GM12878 (cell line): ENCODE data around the gene ANKMY1. TPM values are rescaled to one million over a fixed set of nuclear protein-coding genes. Genes with fewer than 3 reads are reported as not detected.
A peak's percentile ranks its signal among the peaks of the same experiment; 100 is the strongest.

Experiments
- ATAC-seq: fragments of 200-7000 bp; cut with Tn5 transposase; 3 replicates; pipeline ENCODE4 v1.9.1; 2020; ENCODE audit warnings: mild to moderate bottlenecking, moderate library complexity
- BruUV-seq: library from RNA; stranded (reverse); fragments of 400-500 nt; replicated peaks from 2 replicates; lab custom pipeline; 2021; lab: Mats Ljungman, UMichigan
- CTCF ChIA-PET: fragments of 300-600 bp; sonication (Branson Sonifier 250); formaldehyde crosslinking; extraction: SDS; loops from one replicate; lab custom pipeline; 2021; ENCODE audit warnings: inconsistent platforms; lab: Yijun Ruan, JAX
- POLR2A ChIA-PET: fragments of 350-600 bp; formaldehyde crosslinking; extraction: SDS; loops from one replicate; lab custom pipeline; 2021; ENCODE audit warnings: inconsistent platforms; lab: Charles Lee
- RAD21 ChIA-PET: fragments of 300-600 bp; sonication (Branson Sonifier 250); formaldehyde crosslinking; loops from one replicate; lab custom pipeline; 2023; ENCODE audit warnings: antibody characterized with exemption; ENCODE audit not compliant: unreplicated experiment; lab: Charles Lee
- SMC1A ChIA-PET: fragments of 300-600 bp; sonication (Branson Sonifier 250); formaldehyde crosslinking; loops from one replicate; lab custom pipeline; 2023; ENCODE audit not compliant: unreplicated experiment, uncharacterized antibody; lab: Charles Lee
- DNase-seq: peaks from one replicate; pipeline ENCODE4 v3.0.0-alpha.2; 2011; ENCODE audit warnings: low read depth, low spot score
- FAIRE-seq: peaks from 3 replicates; lab custom pipeline; 2011; peaks lifted over from hg19 to GRCh38; lab: Jason Lieb, UNC
- H2AFZ ChIP-seq: 2 replicates; pipeline ENCODE4 v1.6.0; 2011; ENCODE audit warnings: low read depth, low read length, control low read depth; ENCODE audit not compliant: control insufficient read depth
- H3K27ac ChIP-seq: 2 replicates; pipeline ENCODE4 v1.5.1; 2011; ENCODE audit warnings: control low read depth; ENCODE audit not compliant: control insufficient read depth, insufficient read depth
- H3K27me3 ChIP-seq, 2 experiments: replicated peaks in 1 of 2; 2 replicates each; pipeline versions ENCODE4 v1.6.0 to v1.6.1; 2011; ENCODE audit warnings: low read length in 1 of 2; ENCODE audit not compliant: control insufficient read depth in 2 of 2, insufficient read depth in 2 of 2
- H3K36me3 ChIP-seq, 2 experiments: 2 replicates each; pipeline ENCODE4 v1.5.1; 2011; ENCODE audit warnings: low read length in 1 of 2; ENCODE audit not compliant: control insufficient read depth in 2 of 2, insufficient read depth in 2 of 2
- H3K4me1 ChIP-seq: 2 replicates; pipeline ENCODE4 v1.6.1; 2011; ENCODE audit warnings: mild to moderate bottlenecking, low read length, moderate library complexity, mixed read lengths; ENCODE audit not compliant: control insufficient read depth, insufficient read depth
- H3K4me2 ChIP-seq: 2 replicates; pipeline ENCODE4 v1.6.0; 2011; ENCODE audit warnings: control low read depth; ENCODE audit not compliant: control insufficient read depth, insufficient read depth
- H3K4me3 ChIP-seq: fragments of 200-600 bp; sonication (generic); 2 replicates; pipeline ENCODE4 v1.5.1; 2016
- H3K79me2 ChIP-seq: 2 replicates; pipeline ENCODE4 v1.6.0; 2011; ENCODE audit warnings: low read length; ENCODE audit not compliant: control insufficient read depth, insufficient read depth
- H3K9ac ChIP-seq: 2 replicates; pipeline ENCODE4 v1.8.0; 2011; ENCODE audit warnings: low read length, control low read depth, mixed read lengths; ENCODE audit not compliant: control insufficient read depth, insufficient read depth
- H3K9me3 ChIP-seq: replicated peaks from 3 replicates; pipeline ENCODE4 v1.5.1; 2011; ENCODE audit warnings: mild to moderate bottlenecking, low read length; ENCODE audit not compliant: control insufficient read depth, insufficient read depth
- H4K20me1 ChIP-seq: 2 replicates; pipeline ENCODE4 v1.6.0; 2011; ENCODE audit not compliant: control insufficient read depth, insufficient read depth
- ELK1 ChIP-seq: IDR thresholded peaks from 2 replicates; pipeline ENCODE4 v1.6.1; 2012; ENCODE audit warnings: low read depth, low read length, improper control_type of control experiment
- JUNB ChIP-seq: IDR thresholded peaks from 2 replicates; pipeline ENCODE4 v1.6.1; 2016; ENCODE audit warnings: antibody characterized with exemption, mild to moderate bottlenecking
- KAT2A ChIP-seq: conservative IDR thresholded peaks from 2 replicates; pipeline ENCODE4 v1.6.1; 2011; ENCODE audit warnings: low read depth, low read length; ENCODE audit not compliant: control insufficient read depth
- MEF2A ChIP-seq: IDR thresholded peaks from 2 replicates; pipeline ENCODE4 v1.6.1; 2011; ENCODE audit warnings: low read depth, mild to moderate bottlenecking, low read length, moderate library complexity; ENCODE audit not compliant: insufficient read depth
- MEF2B ChIP-seq: fragments of 450-650 bp; IDR thresholded peaks from 2 replicates; pipeline ENCODE4 v1.6.1; 2018; ENCODE audit warnings: mild to moderate bottlenecking, moderate library complexity; ENCODE audit not compliant: partially characterized antibody, poor library complexity, severe bottlenecking
- SIX5 ChIP-seq: IDR thresholded peaks from 2 replicates; pipeline ENCODE4 v1.6.1; 2011; ENCODE audit warnings: mild to moderate bottlenecking, low read depth, low read length, moderate library complexity; ENCODE audit not compliant: severe bottlenecking
- SRF ChIP-seq, 2 experiments: IDR thresholded peaks; 2 replicates each; pipeline ENCODE4 v1.6.1; 2011; ENCODE audit warnings: low read depth in 2 of 2, low read length in 2 of 2, mild to moderate bottlenecking in 1 of 2, moderate library complexity in 1 of 2
- ZNF687 ChIP-seq: fragments of 450-650 bp; IDR thresholded peaks from 2 replicates; pipeline ENCODE4 v1.6.1; 2017; ENCODE audit warnings: mild to moderate bottlenecking, moderate library complexity
- WGBS: methylation state at CpG from one replicate; pipeline ENCODE4 v1.1.6; 2016; ENCODE audit warnings: low lambda C conversion rate; ENCODE audit not compliant: insufficient replicate concordance, insufficient coverage; ENCODE audit errors: missing lambda C conversion rate; 5-methylcytosine and 5-hydroxymethylcytosine counted together
- in situ Hi-C: fragments of 300-500 bp; cut with MboI; formaldehyde crosslinking; loops from 9 replicates; pipeline ENCODE4 v1.14.3; 2018; ENCODE audit warnings: mixed read lengths
- intact Hi-C: fragments of 100-400 bp; cut with micrococcal nuclease; formaldehyde crosslinking; loops from one replicate; pipeline ENCODE4 v1.14.2; 2022; ENCODE audit not compliant: unreplicated experiment
- polyA plus RNA-seq, 11 experiments: library from polyadenylated mRNA; depleted of rRNA in 4 of 11; unstranded in 6 of 11; stranded (reverse) in 5 of 11; fragments of >200 nt; fragmentation: Nextera tagmentation in 4 of 11; fragmentation: Illumina TruSeq in 1 of 11; extraction: Ambion mirVana in 4 of 11; extraction: Trizol in 1 of 11; gene quantifications; 1 replicate in 1 of 11; 2 replicates in 10 of 11; pipeline versions ENCODE4 v1.2.1 to v1.2.3, GENCODE V29; 2011 to 2016; ENCODE audit warnings: inconsistent platforms in 2 of 11, missing spikeins in 2 of 11, low read depth in 1 of 11
- total RNA-seq, 4 experiments: library from RNA; depleted of rRNA in 3 of 4; stranded (reverse); fragments of >200 nt in 3 of 4; fragmentation: Illumina TruSeq in 1 of 4; extraction: Trizol in 1 of 4; gene quantifications; 2 replicates each; pipeline versions ENCODE4 v1.2.1 to v1.2.3, GENCODE V29; 2013 to 2021
- TF ChIP-seq, protein P1 (sequence below): IDR thresholded peaks from 2 replicates; pipeline ENCODE4 v1.6.1; 2012; ENCODE audit warnings: low read depth, low read length, improper control_type of control experiment
- TF ChIP-seq, protein P2 (sequence below): fragments of 450-650 bp; IDR thresholded peaks from 2 replicates; pipeline ENCODE4 v1.6.1; 2018; ENCODE audit warnings: borderline replicate concordance, mild to moderate bottlenecking; ENCODE audit not compliant: partially characterized antibody
- TF ChIP-seq, protein P3 (sequence below): fragments of 450-650 bp; IDR thresholded peaks from 2 replicates; pipeline ENCODE4 v1.6.1; 2014; ENCODE audit warnings: mild to moderate bottlenecking

ANKMY1 gene
- total and polyA plus RNA-seq, 10 of the 15 experiments (the other 5 are each of a cell fraction or from before 2014, with no cell fraction given): 1.1 to 15.3 (median 11.1) TPM

GRCh38 chr2:240560480-240561324, 2.9 kb upstream of the ANKMY1 start:
- no TSS peak for BruUV-seq
- in situ Hi-C loops: no loop called here
- peak overlapping the region; percentile 76 for H2AFZ ChIP-seq
- TF ChIP-seq MEF2B (peak; percentile 59), SIX5 (peak; percentile 24), ELK1 (peak; percentile 72; the same call in 1 of the 2 replicates), SRF (IDR thresholded peaks at IDR 0.05; ENCODE audit: low read depth in 2 of 2, low read length in 2 of 2) (no peak), KAT2A (no peak), ZNF687 (peak; percentile 91), JUNB (no peak), MEF2A (0 out of 2 replicates have a peak, but pooled peaks have one; percentile 13)
- TF ChIP-seq, protein P1, sequence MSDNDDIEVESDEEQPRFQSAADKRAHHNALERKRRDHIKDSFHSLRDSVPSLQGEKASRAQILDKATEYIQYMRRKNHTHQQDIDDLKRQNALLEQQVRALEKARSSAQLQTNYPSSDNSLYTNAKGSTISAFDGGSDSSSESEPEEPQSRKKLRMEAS: peak; percentile 84
- TF ChIP-seq, protein P2, sequence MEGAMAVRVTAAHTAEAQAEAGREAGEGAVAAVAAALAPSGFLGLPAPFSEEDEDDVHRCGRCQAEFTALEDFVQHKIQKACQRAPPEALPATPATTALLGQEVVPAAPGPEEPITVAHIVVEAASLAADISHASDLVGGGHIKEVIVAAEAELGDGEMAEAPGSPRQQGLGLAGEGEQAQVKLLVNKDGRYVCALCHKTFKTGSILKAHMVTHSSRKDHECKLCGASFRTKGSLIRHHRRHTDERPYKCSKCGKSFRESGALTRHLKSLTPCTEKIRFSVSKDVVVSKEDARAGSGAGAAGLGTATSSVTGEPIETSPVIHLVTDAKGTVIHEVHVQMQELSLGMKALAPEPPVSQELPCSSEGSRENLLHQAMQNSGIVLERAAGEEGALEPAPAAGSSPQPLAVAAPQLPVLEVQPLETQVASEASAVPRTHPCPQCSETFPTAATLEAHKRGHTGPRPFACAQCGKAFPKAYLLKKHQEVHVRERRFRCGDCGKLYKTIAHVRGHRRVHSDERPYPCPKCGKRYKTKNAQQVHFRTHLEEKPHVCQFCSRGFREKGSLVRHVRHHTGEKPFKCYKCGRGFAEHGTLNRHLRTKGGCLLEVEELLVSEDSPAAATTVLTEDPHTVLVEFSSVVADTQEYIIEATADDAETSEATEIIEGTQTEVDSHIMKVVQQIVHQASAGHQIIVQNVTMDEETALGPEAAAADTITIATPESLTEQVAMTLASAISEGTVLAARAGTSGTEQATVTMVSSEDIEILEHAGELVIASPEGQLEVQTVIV: peak; percentile 94
- TF ChIP-seq, protein P3, sequence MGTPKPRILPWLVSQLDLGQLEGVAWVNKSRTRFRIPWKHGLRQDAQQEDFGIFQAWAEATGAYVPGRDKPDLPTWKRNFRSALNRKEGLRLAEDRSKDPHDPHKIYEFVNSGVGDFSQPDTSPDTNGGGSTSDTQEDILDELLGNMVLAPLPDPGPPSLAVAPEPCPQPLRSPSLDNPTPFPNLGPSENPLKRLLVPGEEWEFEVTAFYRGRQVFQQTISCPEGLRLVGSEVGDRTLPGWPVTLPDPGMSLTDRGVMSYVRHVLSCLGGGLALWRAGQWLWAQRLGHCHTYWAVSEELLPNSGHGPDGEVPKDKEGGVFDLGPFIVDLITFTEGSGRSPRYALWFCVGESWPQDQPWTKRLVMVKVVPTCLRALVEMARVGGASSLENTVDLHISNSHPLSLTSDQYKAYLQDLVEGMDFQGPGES: 0 out of 2 replicates have a peak, but pooled peaks have one; percentile 6

More at GRCh38 chr2:240560480-240561324, 2.9 kb upstream of the ANKMY1 start:
- CTCF ChIA-PET: interaction anchor here (0.6 to 7.9 kb wide), 5 partner anchors 10 to 60 kb away, joined by 3 to 196 read pairs (median 3); partner anchors contain the start of gene CAPN10
- POLR2A ChIA-PET: interaction anchor here (0.9 to 7.8 kb wide), 7 partner anchors 8 to 589 kb away, joined by 3 to 233 read pairs (median 5); partner anchors contain the start of genes CAPN10 and PASK
- Histone ChIP-seq H4K20me1 (no peaks in the 10 kb centered on the region), H3K4me1 (peaks cover 46% of the 10 kb centered on the region), H3K36me3 (peaks cover 0 to 9% of the 10 kb centered on the region in 2 experiments; a peak in 2 of 4 replicates), H3K9me3 (no peaks in the 10 kb centered on the region), H3K4me3 (peak overlapping the region; percentile 91), H3K27me3 (no peaks in the 10 kb centered on the region), H3K4me2 (peak overlapping the region; percentile 99), H3K27ac (peak overlapping the region; percentile 96), H3K9ac (peak overlapping the region; percentile 96), H3K79me2 (peaks cover 54% of the 10 kb centered on the region)
- SMC1A ChIA-PET: interaction anchor here (1.6 to 12.1 kb wide), 2 partner anchors 19 to 25 kb away, joined by 7 to 124 read pairs; partner anchors contain the start of gene CAPN10
- ATAC-seq: peak; percentile 70
- RAD21 ChIA-PET: interaction anchor here (2.7 to 11.7 kb wide), 2 partner anchors 24 to 46 kb away, joined by 17 to 206 read pairs; partner anchors contain the start of gene CAPN10
- DNase-seq: peak; percentile 81
- FAIRE-seq: peak; percentile 31
- WGBS: under 1% methylated on average over 92 of the region's 101 CpGs
- intact Hi-C loops: loop anchor here (1.0 to 2.0 kb wide), 2 partner anchors 24 to 60 kb away; no protein-coding TSS in a partner anchor
